NCI-H226 (cell line): ENCODE data around the gene RPGRIP1.
"Not testable (repeated sequence)": the region's sequence is repeated elsewhere in the genome, so short reads cannot be mapped to it uniquely, and the experiment has no call there.

Experiments
- DNase-seq: peaks from one replicate; pipeline ENCODE4 v3.0.0-alpha.2; 2015

RPGRIP1 gene

DNA sequence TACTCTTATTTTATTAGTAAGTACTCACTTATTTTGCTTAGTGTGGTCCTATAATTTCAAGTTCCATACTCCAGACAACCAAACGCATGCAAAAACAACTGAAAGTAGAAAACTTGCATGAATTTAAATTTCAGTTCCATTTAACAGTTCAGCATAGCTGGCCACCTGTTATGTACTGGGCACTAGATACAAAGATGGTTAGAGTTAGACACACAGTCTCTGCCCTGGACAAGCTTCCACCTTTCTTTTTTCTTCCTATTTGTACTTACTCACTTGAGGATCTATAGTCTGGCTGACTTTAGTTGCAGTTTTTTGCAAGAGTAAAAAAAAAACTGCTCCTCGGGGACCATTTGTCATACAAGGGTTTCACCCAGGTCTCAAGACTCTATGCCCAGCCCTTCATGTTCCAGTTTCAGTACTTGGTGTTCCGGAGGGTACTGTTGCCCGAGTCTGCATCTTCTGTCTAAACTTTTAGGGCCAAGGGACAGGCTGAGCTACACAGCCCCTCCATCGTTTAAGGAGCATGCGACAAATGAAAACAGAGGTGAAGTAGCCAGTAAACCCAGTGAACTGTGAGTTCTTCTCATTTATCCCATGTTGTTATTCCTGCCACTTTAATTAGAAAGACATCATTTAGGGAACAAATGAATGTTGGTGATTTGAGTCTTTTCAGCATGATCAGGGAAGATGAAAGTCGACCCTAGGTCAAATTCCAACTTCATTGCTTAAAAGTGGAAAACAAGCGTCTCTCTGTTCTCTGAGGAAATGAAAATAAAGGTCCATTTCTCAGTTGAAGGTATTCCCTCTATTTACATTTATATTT is 22.3 kb downstream of the RPGRIP1 start:
- DNase-seq: no peak

DNA sequence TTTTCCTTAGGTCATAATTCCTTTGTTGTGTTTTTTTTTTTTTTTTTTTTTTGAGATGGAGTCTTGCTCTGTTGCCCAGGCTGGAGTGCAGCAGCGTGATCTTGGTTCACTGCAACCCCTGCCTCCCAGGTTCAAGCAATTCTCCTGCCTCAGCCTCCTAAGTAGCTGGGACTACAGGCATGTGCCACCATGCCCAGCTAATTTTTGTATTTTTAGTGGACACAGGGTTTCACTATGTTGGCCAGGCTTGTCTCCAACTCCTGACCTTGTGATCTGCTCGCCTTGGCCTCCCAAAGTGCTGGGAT is 22.9 kb downstream of the RPGRIP1 start:
- DNase-seq: not testable (repeated sequence)

DNA sequence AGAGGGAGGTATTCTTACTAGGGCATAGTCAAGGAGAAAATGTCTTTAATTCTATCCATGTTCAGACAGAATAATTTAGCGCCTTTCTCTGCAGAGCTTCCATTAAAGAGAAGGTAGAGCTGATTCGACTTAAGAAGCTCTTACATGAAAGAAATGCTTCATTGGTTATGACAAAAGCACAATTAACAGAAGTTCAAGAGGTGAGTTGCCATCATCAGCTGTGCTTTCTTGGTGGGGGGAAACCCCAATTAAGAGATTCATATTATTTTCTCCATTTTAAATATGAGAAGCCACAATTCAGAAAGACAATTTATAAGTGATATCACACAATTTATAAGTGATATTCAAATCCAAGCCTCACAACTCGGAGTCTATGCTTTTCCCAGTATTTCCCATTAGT is 27.8 kb downstream of the RPGRIP1 start:
- no peak for DNase-seq

DNA sequence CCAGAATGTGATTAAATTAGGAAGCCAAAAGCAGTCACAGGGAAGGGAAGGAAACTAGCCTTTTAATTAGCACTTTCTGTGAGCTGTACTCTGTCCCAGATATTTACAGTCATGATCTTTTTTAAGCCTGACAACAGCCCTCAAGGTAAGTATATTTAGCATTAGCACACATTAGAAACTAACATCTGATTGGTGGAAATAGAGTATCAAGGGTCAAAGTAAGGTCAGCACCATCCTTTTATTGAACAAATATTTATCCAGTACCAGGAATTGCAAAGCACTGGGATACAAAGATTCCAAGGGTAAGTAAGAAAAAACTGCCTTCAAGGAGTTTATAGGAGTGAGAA is 28.2 kb downstream of the RPGRIP1 start:
- DNase-seq: no peak

DNA sequence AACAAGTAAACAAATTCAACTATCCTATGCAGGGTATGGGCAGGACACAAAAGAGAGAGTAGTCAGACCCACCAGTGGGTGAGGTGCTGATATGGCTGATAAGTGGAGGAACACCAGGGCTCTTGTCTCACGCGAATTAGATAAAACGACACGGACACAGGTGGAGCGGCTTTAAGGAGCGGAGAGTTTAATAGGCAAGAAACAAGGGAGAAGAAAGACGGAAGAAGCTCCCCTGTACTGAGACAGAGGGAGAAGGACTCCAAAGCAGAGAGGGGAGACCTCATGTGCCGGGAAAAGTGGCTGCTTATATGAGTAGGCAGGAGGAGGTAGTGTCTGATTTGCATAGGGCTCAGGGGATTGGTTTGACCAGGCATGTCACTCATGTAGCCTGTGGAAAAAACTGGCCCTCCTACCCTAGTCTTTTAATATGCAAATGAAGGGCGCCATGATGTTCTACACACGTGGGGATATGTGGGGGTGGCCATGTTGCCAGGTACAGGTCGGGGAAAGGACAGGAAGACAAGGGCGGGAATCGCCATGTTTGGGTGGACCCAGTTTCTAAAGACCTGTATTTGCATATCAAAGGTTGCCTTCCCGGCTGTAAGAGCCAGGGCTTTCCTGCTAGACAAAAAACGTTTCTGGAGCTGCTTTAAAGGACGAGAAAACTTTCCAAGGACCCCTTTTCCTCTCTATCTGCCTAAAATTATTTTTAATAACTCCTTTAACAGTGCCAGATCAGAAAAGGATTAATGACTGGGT is 28.8 kb downstream of the RPGRIP1 start:
- DNase-seq: peak; percentile 94

DNA sequence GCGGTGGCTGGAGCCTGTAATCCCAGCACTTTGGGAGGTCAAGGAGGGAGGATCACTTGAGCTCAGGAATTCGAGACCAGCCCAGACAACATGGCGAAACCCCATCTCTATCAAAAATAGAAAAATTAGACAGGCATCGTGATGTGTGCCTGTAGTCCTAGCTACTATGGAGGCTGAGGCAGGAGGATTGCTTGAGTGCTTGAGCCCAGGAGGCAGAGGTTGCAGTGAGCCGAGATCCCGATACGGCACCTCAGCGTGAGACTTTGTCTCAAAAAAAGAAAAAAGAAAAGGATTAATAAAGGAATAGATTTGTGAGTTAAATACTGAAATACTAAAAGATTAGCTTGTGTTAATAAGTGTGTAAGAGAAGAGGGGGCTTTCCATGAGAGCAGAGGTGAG is 29.4 kb downstream of the RPGRIP1 start:
- no peak for DNase-seq

DNA sequence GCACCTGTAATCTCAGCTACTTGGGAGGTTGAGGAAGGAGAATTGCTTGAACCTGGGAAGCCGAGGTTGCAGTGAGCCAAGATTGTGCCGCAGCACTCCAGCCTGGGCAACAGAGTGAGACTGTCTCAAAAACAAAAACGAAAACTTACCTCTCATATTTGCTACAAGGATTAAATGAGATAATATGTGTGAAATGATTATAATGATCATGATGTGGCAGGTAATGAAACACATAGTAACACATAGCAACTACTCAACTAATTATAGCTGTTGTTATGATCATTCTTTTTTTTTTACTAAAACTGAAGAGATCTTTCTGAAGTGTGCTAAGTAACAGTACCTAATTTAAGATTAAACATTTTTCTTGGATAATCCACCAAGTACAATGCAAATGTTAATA is 30.1 kb downstream of the RPGRIP1 start:
- DNase-seq: no peak

DNA sequence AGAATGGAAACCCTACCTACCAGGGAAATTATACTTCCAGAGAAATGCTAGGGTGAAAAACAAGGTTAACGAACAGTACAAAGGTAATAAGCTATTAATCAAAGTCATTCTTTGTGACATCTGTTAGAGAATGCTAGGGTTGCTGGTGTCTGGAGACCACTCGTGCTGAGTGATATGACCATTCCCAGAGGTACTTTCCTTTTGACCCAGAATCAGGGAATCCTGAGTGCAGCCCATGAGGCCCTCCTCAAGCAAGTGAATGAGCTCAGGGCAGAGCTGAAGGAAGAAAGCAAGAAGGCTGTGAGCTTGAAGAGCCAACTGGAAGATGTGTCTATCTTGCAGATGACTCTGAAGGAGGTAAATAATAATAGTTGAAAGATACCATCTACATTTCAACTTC is 31.7 kb downstream of the RPGRIP1 start:
- no peak for DNase-seq

DNA sequence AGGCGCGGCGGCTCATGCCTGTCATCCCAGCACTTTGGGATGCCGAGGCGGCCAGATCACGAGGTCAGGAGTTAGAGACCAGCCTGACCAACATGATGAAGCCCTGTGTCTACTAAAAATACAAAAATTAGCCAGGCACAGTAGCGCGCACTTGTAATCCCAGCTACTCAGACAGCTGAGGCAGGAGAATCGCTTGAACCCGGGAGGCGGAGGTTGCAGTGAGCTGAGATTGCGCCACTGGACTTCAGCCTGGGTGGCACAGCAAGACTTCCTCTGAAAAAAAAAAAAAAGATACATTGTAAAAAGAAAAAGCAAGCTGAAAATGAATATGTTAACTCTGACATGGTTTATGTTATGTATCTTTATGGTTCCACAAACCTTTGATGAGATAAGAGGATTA is 33.6 kb downstream of the RPGRIP1 start:
- DNase-seq: no peak

DNA sequence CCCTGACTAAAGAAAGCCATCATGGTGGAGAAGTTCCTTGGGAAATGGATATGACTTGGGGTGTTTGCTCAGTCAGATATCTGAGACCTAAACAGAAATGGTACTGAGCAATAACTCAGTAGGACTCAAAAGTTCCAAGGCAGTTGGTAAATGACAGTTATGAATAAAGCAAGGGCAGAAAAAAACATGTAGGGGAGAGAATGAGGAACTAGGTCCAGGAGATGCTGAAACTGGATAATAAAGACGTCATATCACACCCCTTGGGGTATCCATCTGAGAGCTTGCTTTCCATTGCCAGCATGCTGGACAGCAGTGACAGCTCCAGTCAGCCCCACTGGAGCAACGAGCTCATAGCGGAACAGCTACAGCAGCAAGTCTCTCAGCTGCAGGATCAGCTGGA is 37.5 kb downstream of the RPGRIP1 start:
- no peak for DNase-seq

DNA sequence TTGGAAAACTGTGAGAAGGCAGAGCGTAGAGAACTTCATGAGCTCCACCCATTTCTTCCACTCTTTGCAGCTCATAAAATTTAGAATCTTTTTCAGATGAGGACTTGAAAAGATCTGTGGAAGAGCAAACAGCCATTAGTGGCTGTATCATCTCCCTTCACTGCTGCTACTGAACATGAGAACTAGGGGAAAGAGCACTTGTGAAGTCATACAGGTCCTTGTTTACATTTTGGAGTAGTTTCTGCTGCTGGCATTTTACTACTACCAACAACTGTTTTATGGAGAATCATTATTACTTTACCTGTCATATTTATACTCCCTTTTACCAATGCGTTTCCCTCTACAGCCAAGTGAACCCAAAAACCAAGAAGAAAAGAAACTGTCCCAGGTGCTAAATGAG is 41.0 kb downstream of the RPGRIP1 start:
- DNase-seq: no peak

DNA sequence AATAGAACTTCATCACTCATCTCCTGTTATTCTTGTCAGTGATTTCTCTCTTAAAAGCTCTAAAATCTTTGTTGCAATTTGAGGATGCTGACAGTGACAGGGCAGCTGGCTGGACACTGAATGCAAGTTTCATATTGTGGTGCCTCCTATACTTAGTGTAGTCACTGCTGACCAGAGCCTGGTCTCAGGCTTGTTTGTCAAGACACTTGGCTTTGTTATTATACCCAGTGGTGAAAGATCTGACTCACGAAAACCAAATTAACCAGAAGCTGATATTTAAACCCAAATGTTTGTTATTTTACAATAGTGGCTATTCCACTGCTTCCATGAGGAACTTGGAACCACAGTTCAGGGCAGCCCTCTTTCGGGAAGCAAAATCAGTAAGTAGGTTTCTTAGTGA is 42.8 kb downstream of the RPGRIP1 start:
- no peak for DNase-seq

DNA sequence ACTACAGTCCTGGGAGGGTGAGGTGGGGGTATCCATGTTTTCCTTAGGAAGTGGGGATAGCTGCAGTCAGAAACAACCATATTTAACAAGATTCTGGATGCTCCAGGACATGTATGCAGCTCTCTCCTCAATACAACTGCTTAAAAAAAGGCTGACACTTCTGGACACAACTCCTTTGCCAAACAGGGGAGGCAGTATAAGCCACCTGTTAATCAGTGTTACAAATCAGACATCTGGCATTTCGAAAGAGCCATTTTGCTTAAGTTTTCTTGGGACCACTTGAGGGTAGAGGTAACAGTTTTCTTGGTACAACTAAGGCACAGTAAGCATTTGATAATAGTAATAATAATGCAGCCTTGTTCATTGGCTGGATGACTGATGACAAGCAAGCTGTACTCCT is 47.1 kb downstream of the RPGRIP1 start:
- DNase-seq: no peak
